Ovary (tissue), 3 donors: ENCODE measurements around the gene PKD1L1.

Experiments used
- CTCF ChIP-seq, 3 donors: fragments of 450-650 bp in 2 of 3; fragments of 200-600 bp in 1 of 3; IDR thresholded peaks; one replicate each; pipeline versions ENCODE4 v1.5.1 to v1.8.0; 2016 to 2022; ENCODE audit warnings: antibody characterized with exemption in 3 of 3, mild to moderate bottlenecking in 1 of 3
- EP300 ChIP-seq: sonication (generic); formaldehyde crosslinking; IDR thresholded peaks from one replicate; pipeline ENCODE4 v1.6.1; 2017; ENCODE audit warnings: antibody characterized with exemption
- POLR2A ChIP-seq: fragments of 450-650 bp; IDR thresholded peaks from one replicate; pipeline ENCODE4 v1.6.1; 2017; ENCODE audit warnings: antibody characterized with exemption, mild to moderate bottlenecking, moderate library complexity
- donor health status: DM: no; HTN: no; CAD: no.

- TF ChIP-seq POLR2A (no peak), CTCF (IDR thresholded peaks at IDR 0.05) (no peak), EP300 (no peak)
These were observed 59.6 kb downstream of the PKD1L1 start for GRCh38 chr7:47888371-47889265.
